Left lung (tissue), 10 donors: ENCODE data around the gene VSIG8. TPM values are rescaled to one million over a fixed set of nuclear protein-coding genes. Genes with fewer than 3 reads are reported as not detected.

ENCODE experiments used
- ATAC-seq: fragments of 200-7000 bp; cut with Tn5 transposase; one replicate; pipeline ENCODE4 v1.9.1; 2020; ENCODE audit warnings: moderate library complexity
- DNase-seq, 4 donors: peaks; one replicate each; pipeline ENCODE4 v3.0.0-alpha.2; 2013 to 2020
- H3K27ac ChIP-seq, 2 donors: fragments of 200-600 bp; sonication (generic) in 1 of 2; one replicate each; pipeline versions ENCODE4 v1.5.0 to v1.8.0; 2020 to 2021
- H3K27me3 ChIP-seq, 2 donors: fragments of 200-600 bp; sonication (generic) in 1 of 2; one replicate each; pipeline versions ENCODE4 v1.5.0 to v1.8.0; 2020 to 2021
- H3K36me3 ChIP-seq, 2 donors: fragments of 200-600 bp; sonication (generic) in 1 of 2; one replicate each; pipeline versions ENCODE4 v1.5.0 to v1.8.0; 2020 to 2021
- H3K4me1 ChIP-seq, 2 donors: fragments of 200-600 bp; one replicate each; pipeline ENCODE4 v1.8.0; 2021
- H3K4me3 ChIP-seq, 2 donors: fragments of 200-600 bp; sonication (generic) in 1 of 2; one replicate each; pipeline versions ENCODE4 v1.5.0 to v1.8.0; 2020 to 2021; ENCODE audit warnings: mild to moderate bottlenecking in 1 of 2
- H3K9me3 ChIP-seq, 2 donors: fragments of 200-600 bp; sonication (generic) in 1 of 2; one replicate each; pipeline versions ENCODE4 v1.5.0 to v1.8.0; 2020 to 2021
- intact Hi-C, 2 donors: fragments of 100-400 bp; cut with DNase I; formaldehyde crosslinking; loops; one replicate each; pipeline versions ENCODE4 v1.11.2 to v1.14.2; 2022
- polyA plus RNA-seq, 6 donors: library from polyadenylated mRNA; unstranded; fragments of 120-200 nt; gene quantifications; one replicate each; pipeline ENCODE4 v1.2.1, GENCODE V29; 2013; ENCODE audit not compliant: insufficient read length in 6 of 6
- total RNA-seq, 2 donors: library from RNA; stranded (reverse); fragmentation: NEBNext Ultra II Directional; extraction: Animal tissue kit (Norgen Biotek cat#: 25700); gene quantifications; one replicate each; pipeline ENCODE4 v1.2.1, GENCODE V29; 2021
- TF ChIP-seq, protein P1 (sequence below), 2 donors: fragments of 200-600 bp; sonication (generic) in 1 of 2; IDR thresholded peaks; one replicate each; pipeline versions ENCODE4 v1.5.0 to v1.8.0; 2021; ENCODE audit warnings: antibody characterized with exemption in 2 of 2
- donor health status: DM: no; HTN: yes; CAD: no.
- donor health status: DM: no; HTN: no; CAD: no.

VSIG8 gene
- total and polyA plus RNA-seq, 8 donors: 0.10 to 0.14 TPM; not detected in 6

DNA sequence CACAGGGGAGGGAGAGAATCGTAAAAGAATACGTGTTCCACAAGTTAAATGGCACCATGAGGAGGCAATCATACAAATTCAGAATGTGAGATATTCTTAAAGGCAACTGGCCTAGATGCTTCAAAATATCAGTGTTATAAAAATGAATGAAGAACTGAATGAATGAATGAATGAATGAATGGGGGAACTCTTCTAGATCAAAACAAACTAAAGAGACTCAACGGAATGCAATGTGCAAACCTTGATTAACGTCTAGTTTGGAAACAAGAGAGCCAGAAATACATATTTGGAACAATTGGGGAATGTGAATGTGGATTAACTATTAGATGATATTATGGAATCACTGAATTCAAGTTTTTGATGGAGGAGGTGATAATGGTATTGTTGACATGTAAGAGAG, 20.7 kb upstream of the VSIG8 start:
- no peak for DNase-seq
- Histone ChIP-seq H3K4me1 (peaks cover 2 to 37% of the 10 kb centered on the region in 2 donors), H3K27ac (no peak overlapping the region), H3K27me3 (no peaks in the 10 kb centered on the region), H3K9me3 (no peaks in the 10 kb centered on the region), H3K4me3 (no peak overlapping the region), H3K36me3 (no peaks in the 10 kb centered on the region)
- TF ChIP-seq, protein P1, sequence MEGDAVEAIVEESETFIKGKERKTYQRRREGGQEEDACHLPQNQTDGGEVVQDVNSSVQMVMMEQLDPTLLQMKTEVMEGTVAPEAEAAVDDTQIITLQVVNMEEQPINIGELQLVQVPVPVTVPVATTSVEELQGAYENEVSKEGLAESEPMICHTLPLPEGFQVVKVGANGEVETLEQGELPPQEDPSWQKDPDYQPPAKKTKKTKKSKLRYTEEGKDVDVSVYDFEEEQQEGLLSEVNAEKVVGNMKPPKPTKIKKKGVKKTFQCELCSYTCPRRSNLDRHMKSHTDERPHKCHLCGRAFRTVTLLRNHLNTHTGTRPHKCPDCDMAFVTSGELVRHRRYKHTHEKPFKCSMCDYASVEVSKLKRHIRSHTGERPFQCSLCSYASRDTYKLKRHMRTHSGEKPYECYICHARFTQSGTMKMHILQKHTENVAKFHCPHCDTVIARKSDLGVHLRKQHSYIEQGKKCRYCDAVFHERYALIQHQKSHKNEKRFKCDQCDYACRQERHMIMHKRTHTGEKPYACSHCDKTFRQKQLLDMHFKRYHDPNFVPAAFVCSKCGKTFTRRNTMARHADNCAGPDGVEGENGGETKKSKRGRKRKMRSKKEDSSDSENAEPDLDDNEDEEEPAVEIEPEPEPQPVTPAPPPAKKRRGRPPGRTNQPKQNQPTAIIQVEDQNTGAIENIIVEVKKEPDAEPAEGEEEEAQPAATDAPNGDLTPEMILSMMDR (IDR thresholded peaks at IDR 0.05): no peak
- intact Hi-C loops: no loop called here
- ATAC-seq: no peak

DNA sequence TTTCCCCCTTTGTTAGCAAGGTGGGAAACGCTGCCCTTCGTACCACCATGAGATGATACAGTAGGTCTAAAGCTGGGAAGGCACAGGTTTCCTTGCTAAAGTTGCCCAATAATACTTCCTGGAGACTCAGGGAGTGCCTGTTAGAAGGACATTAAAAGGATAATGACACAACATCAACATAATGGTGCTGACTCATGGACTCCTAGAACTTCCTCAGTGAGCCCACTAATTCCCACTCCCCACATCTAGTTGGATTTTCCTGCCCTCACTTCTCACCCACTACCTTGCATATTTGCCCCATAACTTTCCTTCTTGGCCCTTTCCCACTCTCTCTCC, 20.0 kb upstream of the VSIG8 start:
- Histone ChIP-seq H3K9me3 (no peaks in the 10 kb centered on the region), H3K27me3 (no peaks in the 10 kb centered on the region), H3K36me3 (no peaks in the 10 kb centered on the region), H3K4me1 (peaks cover 2 to 37% of the 10 kb centered on the region in 2 donors), H3K4me3 (no peak overlapping the region), H3K27ac (no peak overlapping the region)
- TF ChIP-seq, protein P1 (IDR thresholded peaks at IDR 0.05): no peak
- ATAC-seq (peak; percentile 24), DNase-seq (no peak)
- intact Hi-C loops: no loop called here

DNA sequence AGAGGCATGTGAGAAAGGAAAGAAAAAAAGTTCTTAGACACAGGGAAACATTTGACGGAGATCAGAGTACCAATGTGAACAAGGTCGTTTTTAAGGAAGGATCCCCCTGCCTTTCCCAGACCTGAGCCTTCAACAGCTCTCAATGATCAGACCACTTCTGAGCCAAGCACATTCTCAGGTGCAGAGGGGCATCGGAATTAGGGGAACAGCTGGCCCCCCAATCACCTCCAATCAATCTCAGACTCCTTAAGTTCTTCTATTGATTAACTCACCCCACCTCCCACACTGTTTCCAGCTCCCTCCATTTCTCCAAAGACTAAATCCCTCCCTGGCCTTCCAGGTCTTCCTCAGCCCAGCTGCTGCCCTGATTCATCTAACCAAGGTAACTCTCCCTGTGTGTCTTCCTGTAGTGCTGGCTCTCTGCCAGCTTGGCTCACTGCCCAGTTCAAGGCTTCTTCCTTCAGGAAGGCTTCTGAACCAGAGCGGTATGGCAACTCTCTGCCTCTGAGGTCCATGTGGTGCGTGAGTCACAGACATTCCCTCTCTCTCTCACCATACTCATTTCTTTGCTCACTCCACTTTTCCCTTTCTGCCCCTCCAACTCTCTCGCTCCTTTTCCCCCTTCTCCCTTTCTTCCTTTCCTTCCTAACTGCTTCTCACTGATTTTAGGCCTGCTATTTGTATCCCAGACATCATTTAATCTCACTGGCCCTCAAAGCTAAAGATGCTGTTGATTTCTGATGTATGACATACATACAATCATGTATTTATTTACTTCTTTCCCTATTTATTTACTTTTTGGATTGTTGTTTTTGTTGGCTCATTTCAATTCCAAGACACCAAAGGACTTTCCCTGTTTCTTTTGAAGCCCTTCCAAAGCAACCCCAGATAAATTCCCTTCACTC, 19.4 kb upstream of the VSIG8 start:
- Histone ChIP-seq H3K4me1 (peaks cover 2 to 37% of the 10 kb centered on the region in 2 donors), H3K27me3 (no peaks in the 10 kb centered on the region), H3K9me3 (no peaks in the 10 kb centered on the region), H3K4me3 (no peak overlapping the region), H3K36me3 (no peaks in the 10 kb centered on the region), H3K27ac (peak overlapping the region in 1 of 2 donors; percentile 41)
- DNase-seq (peak in 3 of 4 donors; percentile 52 to 88 (median 81)), ATAC-seq (peak; percentile 60)
- intact Hi-C loops: no loop called here
- TF ChIP-seq, protein P1 (IDR thresholded peaks at IDR 0.05): no peak

DNA sequence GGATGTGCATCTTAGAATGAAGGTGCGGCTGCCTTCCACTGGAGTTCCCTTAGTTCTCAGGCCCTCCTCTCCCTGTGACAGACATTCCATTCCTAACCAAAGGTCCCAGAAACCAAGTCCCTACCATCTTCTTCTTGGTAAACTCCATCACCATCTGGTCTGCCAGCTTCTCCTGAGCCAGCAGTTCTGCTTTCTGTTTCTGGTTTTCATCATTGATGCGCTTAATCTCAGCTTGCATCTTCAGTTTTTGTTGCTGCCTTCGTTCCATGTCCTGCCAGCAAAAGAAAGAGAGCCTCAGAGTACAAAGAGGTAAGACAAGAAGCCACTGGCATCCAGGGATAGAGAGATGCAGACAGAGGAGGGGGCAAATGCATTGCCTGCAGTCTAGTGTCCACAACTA, 18.0 kb upstream of the VSIG8 start:
- intact Hi-C loops: no loop called here
- ATAC-seq (no peak), DNase-seq (no peak)
- Histone ChIP-seq H3K36me3 (no peaks in the 10 kb centered on the region), H3K9me3 (no peaks in the 10 kb centered on the region), H3K4me3 (no peak overlapping the region), H3K27me3 (no peaks in the 10 kb centered on the region), H3K27ac (peak overlapping the region in 1 of 2 donors; percentile 40), H3K4me1 (peaks cover 2 to 37% of the 10 kb centered on the region in 2 donors)
- TF ChIP-seq, protein P1 (IDR thresholded peaks at IDR 0.05): no peak

DNA sequence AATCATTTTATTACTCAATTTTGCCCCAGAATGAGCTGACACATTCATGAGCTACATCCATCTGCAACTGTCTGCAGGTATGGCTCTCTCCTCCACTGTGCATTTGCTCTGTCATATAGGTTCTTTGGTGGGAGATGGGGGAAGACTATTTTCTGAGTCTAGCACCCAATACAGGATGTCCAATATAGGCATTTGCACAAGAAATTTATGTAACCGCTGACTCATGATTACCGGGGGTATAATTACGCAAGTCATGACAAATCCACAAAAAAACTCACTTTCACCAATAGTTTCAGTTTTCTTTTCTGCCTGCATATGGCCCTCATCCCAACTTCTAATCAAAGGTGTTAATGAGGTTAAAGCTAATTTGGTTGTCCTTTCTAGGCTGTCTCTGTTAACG, 17.5 kb upstream of the VSIG8 start:
- Histone ChIP-seq H3K27ac (peak overlapping the region in 1 of 2 donors; percentile 40), H3K9me3 (no peaks in the 10 kb centered on the region), H3K27me3 (no peaks in the 10 kb centered on the region), H3K4me1 (peaks cover 2 to 37% of the 10 kb centered on the region in 2 donors), H3K36me3 (no peaks in the 10 kb centered on the region), H3K4me3 (no peak overlapping the region)
- ATAC-seq: no peak
- TF ChIP-seq, protein P1 (IDR thresholded peaks at IDR 0.05): no peak
- intact Hi-C loops: no loop called here
- DNase-seq: no peak
